H1 (cell line): Measurements from ENCODE around the gene PTPRR. TPM values are rescaled to one million over a fixed set of nuclear protein-coding genes. Genes with fewer than 3 reads are reported as not detected.

ENCODE experiments used
- CTCF ChIA-PET: fragments of 300-600 bp; sonication (Branson Sonifier 250); formaldehyde crosslinking; loops from one replicate; lab custom pipeline; 2021; ENCODE audit not compliant: partially characterized antibody; lab: Charles Lee
- POLR2A ChIA-PET: fragments of 300-600 bp; sonication (Branson Sonifier 250); formaldehyde crosslinking; loops from one replicate; lab custom pipeline; 2021; ENCODE audit warnings: inconsistent platforms; ENCODE audit not compliant: partially characterized antibody; lab: Charles Lee
- DNase-seq, 2 experiments: peaks; one replicate each; pipeline versions ENCODE4 v3.0.0 to v3.0.0-alpha.2; 2010 to 2022; ENCODE audit warnings: low spot score in 2 of 2, low read depth in 1 of 2, mixed read lengths in 1 of 2
- FAIRE-seq: peaks from 2 replicates; lab custom pipeline; 2011; peaks lifted over from hg19 to GRCh38; lab: Jason Lieb, UNC
- H2AFZ ChIP-seq: 2 replicates; pipeline ENCODE4 v1.8.1; 2012; ENCODE audit warnings: low read length, inconsistent platforms
- H2AK5ac ChIP-seq: 2 replicates; pipeline ENCODE4 v1.6.1; 2013; ENCODE audit warnings: low read depth, low read length
- H2BK120ac ChIP-seq: replicated peaks from 2 replicates; pipeline ENCODE3; 2013; ENCODE audit warnings: low read depth, low read length, inconsistent platforms
- H2BK12ac ChIP-seq: 2 replicates; pipeline ENCODE4 v1.6.1; 2013; ENCODE audit warnings: low read depth, low read length
- H2BK15ac ChIP-seq: 2 replicates; pipeline ENCODE4 v1.6.1; 2013; ENCODE audit warnings: low read length
- H2BK20ac ChIP-seq: 2 replicates; pipeline ENCODE4 v1.6.1; 2013; ENCODE audit warnings: low read length
- H2BK5ac ChIP-seq: 2 replicates; pipeline ENCODE4 v1.6.1; 2013; ENCODE audit warnings: low read depth, low read length
- H3K14ac ChIP-seq: 2 replicates; pipeline ENCODE4 v1.6.1; 2013; ENCODE audit warnings: inconsistent platforms; ENCODE audit not compliant: insufficient read length
- H3K18ac ChIP-seq: 2 replicates; pipeline ENCODE4 v1.6.1; 2013; ENCODE audit warnings: low read length; ENCODE audit errors: extremely low read depth
- H3K23ac ChIP-seq: 2 replicates; pipeline ENCODE4 v1.6.1; 2013; ENCODE audit warnings: inconsistent platforms; ENCODE audit not compliant: insufficient read length
- H3K23me2 ChIP-seq: 2 replicates; pipeline ENCODE4 v1.6.1; 2013; ENCODE audit warnings: low read depth, low read length
- H3K27ac ChIP-seq: 2 replicates; pipeline ENCODE4 v1.6.1; 2011; ENCODE audit warnings: low read depth, low read length, inconsistent platforms
- H3K27me3 ChIP-seq, 4 experiments: replicated peaks in 1 of 4; 1 replicate in 1 of 4; 2 replicates in 3 of 4; pipeline versions ENCODE4 v1.6.1 to v1.8.1; 2011 to 2013; ENCODE audit warnings: low read length in 3 of 4, mild to moderate bottlenecking in 3 of 4, inconsistent platforms in 2 of 4, mixed read lengths in 2 of 4, moderate library complexity in 1 of 4; ENCODE audit not compliant: control insufficient read depth in 3 of 4, insufficient read depth in 3 of 4; ENCODE audit errors: extremely low read depth in 1 of 4
- H3K36me3 ChIP-seq, 4 experiments: 2 replicates each; pipeline versions ENCODE4 v1.6.1 to v1.8.1; 2011 to 2013; ENCODE audit warnings: mild to moderate bottlenecking in 4 of 4, low read length in 3 of 4, moderate library complexity in 2 of 4, control low read depth in 1 of 4, inconsistent platforms in 1 of 4; ENCODE audit not compliant: insufficient read depth in 4 of 4, control insufficient read depth in 2 of 4
- H3K4ac ChIP-seq: replicated peaks from 2 replicates; pipeline ENCODE3; 2013; ENCODE audit warnings: low read length, low read depth, mixed read lengths, inconsistent platforms; ENCODE audit not compliant: insufficient read length
- H3K4me1 ChIP-seq, 4 experiments: replicated peaks in 1 of 4; 1 replicate in 1 of 4; 2 replicates in 3 of 4; pipeline versions ENCODE4 v1.6.1 to v1.8.1; 2011 to 2013; ENCODE audit warnings: low read length in 3 of 4, inconsistent platforms in 2 of 4, mixed read lengths in 1 of 4; ENCODE audit not compliant: insufficient read depth in 4 of 4, control insufficient read depth in 3 of 4
- H3K4me2 ChIP-seq, 2 experiments: 2 replicates each; pipeline versions ENCODE4 v1.6.1 to v1.8.1; 2011 to 2013; ENCODE audit warnings: low read depth in 2 of 2, low read length in 2 of 2, control low read depth in 1 of 2, inconsistent platforms in 1 of 2, mild to moderate bottlenecking in 1 of 2; ENCODE audit not compliant: insufficient read depth in 1 of 2
- H3K4me3 ChIP-seq, 4 experiments: fragments of 200-600, 300-600 bp in 1 of 4; sonication (generic), shearing (Covaris generic), sonication (Bioruptor Twin) in 1 of 4; 2 replicates each; pipeline versions ENCODE4 v1.5.1 to v1.8.1; 2011 to 2016; ENCODE audit warnings: low read length in 4 of 4, low read depth in 3 of 4, control low read depth in 2 of 4, inconsistent platforms in 2 of 4, mild to moderate bottlenecking in 2 of 4, mixed read lengths in 1 of 4, moderate library complexity in 1 of 4; ENCODE audit not compliant: insufficient read depth in 2 of 4; ENCODE audit errors: extremely low read depth in 1 of 4
- H3K56ac ChIP-seq: replicated peaks from 2 replicates; pipeline ENCODE3; 2013; ENCODE audit warnings: low read depth, mild to moderate bottlenecking, mixed read lengths, low read length, inconsistent platforms; ENCODE audit not compliant: insufficient read length
- H3K79me1 ChIP-seq: 2 replicates; pipeline ENCODE4 v1.6.1; 2013; ENCODE audit warnings: low read depth, low read length, control low read depth
- H3K79me2 ChIP-seq, 2 experiments: 2 replicates each; pipeline versions ENCODE4 v1.6.1 to v1.8.1; 2012 to 2013; ENCODE audit warnings: low read length in 2 of 2, mild to moderate bottlenecking in 2 of 2, inconsistent platforms in 1 of 2; ENCODE audit not compliant: insufficient read depth in 2 of 2, control insufficient read depth in 1 of 2
- H3K9ac ChIP-seq, 4 experiments: replicated peaks in 1 of 4; 1 replicate in 1 of 4; 2 replicates in 3 of 4; pipeline versions ENCODE4 v1.6.1 to v1.8.1; 2011 to 2013; ENCODE audit warnings: low read depth in 3 of 4, low read length in 3 of 4, control low read depth in 2 of 4, mild to moderate bottlenecking in 2 of 4, moderate library complexity in 2 of 4, inconsistent platforms in 1 of 4; ENCODE audit errors: extremely low read depth in 1 of 4
- H3K9me3 ChIP-seq, 2 experiments: 2 replicates each; pipeline versions ENCODE4 v1.6.1 to v1.8.1; 2012 to 2013; ENCODE audit warnings: mild to moderate bottlenecking in 2 of 2, moderate library complexity in 2 of 2, control low read depth in 1 of 2, inconsistent platforms in 1 of 2, low read depth in 1 of 2, low read length in 1 of 2, mixed read lengths in 1 of 2; ENCODE audit not compliant: insufficient read depth in 2 of 2
- H4K20me1 ChIP-seq, 2 experiments: replicated peaks in 1 of 2; 2 replicates each; pipeline versions ENCODE3 to v1.8.1; 2011 to 2013; ENCODE audit warnings: inconsistent platforms in 2 of 2, low read length in 2 of 2, mild to moderate bottlenecking in 1 of 2; ENCODE audit not compliant: insufficient read depth in 2 of 2, control insufficient read depth in 1 of 2
- H4K5ac ChIP-seq: 2 replicates; pipeline ENCODE4 v1.6.1; 2013; ENCODE audit warnings: low read length, low read depth, mixed read lengths, inconsistent platforms; ENCODE audit not compliant: insufficient read length
- H4K8ac ChIP-seq: 2 replicates; pipeline ENCODE4 v1.8.0; 2013; ENCODE audit warnings: mild to moderate bottlenecking, moderate library complexity, low read length, inconsistent platforms; ENCODE audit not compliant: insufficient read depth; ENCODE audit errors: extremely low read depth
- H4K91ac ChIP-seq: replicated peaks from 2 replicates; pipeline ENCODE3; 2013; ENCODE audit warnings: low read length, mixed read lengths, inconsistent platforms; ENCODE audit not compliant: insufficient read length
- POLR2A ChIP-seq, 2 experiments: IDR thresholded peaks; 1 replicate in 1 of 2; 2 replicates in 1 of 2; pipeline ENCODE4 v1.6.1; 2011; ENCODE audit warnings: low read depth in 2 of 2, low read length in 2 of 2, mild to moderate bottlenecking in 2 of 2; ENCODE audit errors: control extremely low read depth in 1 of 2
- SIN3A ChIP-seq, 2 experiments: IDR thresholded peaks in 1 of 2; conservative IDR thresholded peaks in 1 of 2; 2 replicates each; pipeline ENCODE4 v1.6.1; 2011 to 2012; ENCODE audit warnings: low read length in 2 of 2, improper control_type of control experiment in 1 of 2, low read depth in 1 of 2, mild to moderate bottlenecking in 1 of 2
- WGBS, 2 experiments: shearing (Covaris generic) in 1 of 2; methylation state at CpG; one replicate each; pipeline versions ENCODE4 v1.1.6 to v1.1.7; 2013 to 2015; ENCODE audit warnings: low lambda C conversion rate in 2 of 2, mixed read lengths in 2 of 2, inconsistent platforms in 1 of 2, low coverage in 1 of 2, missing lambda C conversion rate in 1 of 2; ENCODE audit not compliant: insufficient replicate concordance in 2 of 2, insufficient coverage in 1 of 2, insufficient read length in 1 of 2; ENCODE audit errors: extremely low coverage in 1 of 2, missing lambda C conversion rate in 1 of 2; 5-methylcytosine and 5-hydroxymethylcytosine counted together
- polyA plus RNA-seq, 7 experiments: library from polyadenylated mRNA; depleted of rRNA in 3 of 7; stranded (reverse) in 5 of 7; unstranded in 2 of 7; fragments of >200 nt in 5 of 7; fragments of 200-250 nt in 2 of 7; gene quantifications; 1 replicate in 5 of 7; 2 replicates in 1 of 7; 4 replicates in 1 of 7; pipeline versions ENCODE4 v1.2.1 to v1.2.3, GENCODE V29; 2011 to 2013; ENCODE audit warnings: missing spikeins in 2 of 7, mixed read lengths in 2 of 7
- total RNA-seq: library from RNA; stranded (reverse); fragmentation: NEBNext Ultra II Directional; extraction: Animal tissue kit (Norgen Biotek cat#: 25700); gene quantifications from 2 replicates; pipeline ENCODE4 v1.2.1, GENCODE V29; 2021

PTPRR gene
- total and polyA plus RNA-seq, 2 of the 8 experiments (the other 6 are each of a cell fraction or from before 2014, with no cell fraction given): 0.07 to 0.35 TPM

GRCh38 chr12:70960484-70960883, 39.9 kb upstream of the PTPRR start:
- Histone ChIP-seq H2BK20ac (no peak overlapping the region), H3K4me2 (no peak overlapping the region), H3K18ac (no peak overlapping the region), H4K91ac (no peak overlapping the region), H3K9me3 (no peaks in the 10 kb centered on the region), H2BK15ac (no peak overlapping the region), H4K20me1 (no peaks in the 10 kb centered on the region), H3K4me1 (no peaks in the 10 kb centered on the region), H3K23me2 (no peaks in the 10 kb centered on the region), H2BK120ac (no peak overlapping the region), H2BK12ac (no peak overlapping the region), H4K5ac (no peak overlapping the region), H3K23ac (no peak overlapping the region), H2BK5ac (no peak overlapping the region), H3K4me3 (no peak overlapping the region), H3K14ac (no peak overlapping the region), H4K8ac (no peak overlapping the region), H3K79me2 (no peaks in the 10 kb centered on the region), H3K4ac (no peak overlapping the region), H2AK5ac (no peak overlapping the region), H3K27ac (no peak overlapping the region), H3K79me1 (no peaks in the 10 kb centered on the region), H3K27me3 (peaks cover 0 to 1% (median 0%) of the 10 kb centered on the region in 4 experiments; a peak in 1 of 7 replicates), H3K9ac (no peak overlapping the region), H2AFZ (no peak overlapping the region), H3K36me3 (no peaks in the 10 kb centered on the region), H3K56ac (no peak overlapping the region)
- 93% methylated on average over 1 of the region's 1 CpG; no CpG with 5 or more reads in 1 of the 2 experiments for WGBS, 2 experiments
- DNase-seq: no peak
- FAIRE-seq: no peak
- POLR2A ChIA-PET: no interaction called here
- CTCF ChIA-PET: no interaction called here
- no peak for TF ChIP-seq POLR2A (IDR thresholded peaks at IDR 0.05; ENCODE audit: control extremely low read depth in 1 of 2, low read depth in 2 of 2, low read length in 2 of 2)
- TF ChIP-seq SIN3A (conservative IDR thresholded peaks at IDR 0.05 in 1 of 2, IDR thresholded peaks at IDR 0.05 in 1 of 2; ENCODE audit: low read depth in 1 of 2, low read length in 2 of 2): no peak
